ENCODE measurements around the gene GPX8. TPM values are rescaled to one million over a fixed set of nuclear protein-coding genes. Genes with fewer than 3 reads are reported as not detected.

The GPX8 gene

Small RNA genes lying within 50 kb of the gene (microRNA-seq; reads per million reads assigned to microRNA genes)
- gene MIR449A, result 11.8 reads per million, percentile 35 among the genes with 10 or more reads in this experiment
- gene MIR449B, result not detected
- 2.4 reads per million for gene MIR449C

Data from HL-60 (cell line).